Measurements from ENCODE around the gene TSR3.

- TF ChIP-seq ARNTL (CRISPR knock-in tag; IDR thresholded peaks at IDR 0.05; ENCODE audit: borderline replicate concordance, low read depth) = no peak
- TF ChIP-seq ZFP30 (CRISPR knock-in tag; IDR thresholded peaks at IDR 0.05) = no peak
- TF ChIP-seq POU6F1 (CRISPR knock-in tag; IDR thresholded peaks at IDR 0.05; ENCODE audit: borderline replicate concordance, low read depth) = no peak
- no peak for TF ChIP-seq GLIS3 (CRISPR knock-in tag; IDR thresholded peaks at IDR 0.05)
- TF ChIP-seq OSR1 (CRISPR knock-in tag; IDR thresholded peaks at IDR 0.05) = no peak
- TF ChIP-seq ZC3H10 (CRISPR knock-in tag; IDR thresholded peaks at IDR 0.05) = no peak
- no peak for TF ChIP-seq RARB (CRISPR knock-in tag; IDR thresholded peaks at IDR 0.05)
- TF ChIP-seq ISL1 (CRISPR knock-in tag; IDR thresholded peaks at IDR 0.05) = no peak
- TF ChIP-seq PATZ1 (CRISPR knock-in tag; IDR thresholded peaks at IDR 0.05; ENCODE audit: borderline replicate concordance) = no peak
- no peak for TF ChIP-seq TCF4 (CRISPR knock-in tag; IDR thresholded peaks at IDR 0.05; ENCODE audit: borderline replicate concordance)
- TF ChIP-seq BACH2 (CRISPR knock-in tag; IDR thresholded peaks at IDR 0.05; ENCODE audit: borderline replicate concordance) = no peak
- no peak for TF ChIP-seq TSHZ2 (CRISPR knock-in tag; IDR thresholded peaks at IDR 0.05)
- no peak for TF ChIP-seq ZNF70 (CRISPR knock-in tag; IDR thresholded peaks at IDR 0.05)
- TF ChIP-seq PPARA (CRISPR knock-in tag; IDR thresholded peaks at IDR 0.05; ENCODE audit: borderline replicate concordance) = no peak
Observed at GRCh38 chr16:1383556-1383955, 31.9 kb upstream of the TSR3 start.
